GM06990 (cell line): ENCODE results near the gene TLE1.

Source experiments
- DNase-seq: peaks from one replicate; pipeline ENCODE4 v3.0.0-alpha.2; 2011; ENCODE audit not compliant: insufficient read length; ENCODE audit errors: extremely low read depth
- H3K27me3 ChIP-seq: replicated peaks from 2 replicates; pipeline ENCODE4 v1.6.0; 2011; ENCODE audit warnings: low read length; ENCODE audit not compliant: control insufficient read depth, insufficient read depth
- H3K36me3 ChIP-seq: 2 replicates; pipeline ENCODE4 v1.5.1; 2011; ENCODE audit warnings: low read length; ENCODE audit not compliant: control insufficient read depth, insufficient read depth
- H3K4me3 ChIP-seq: replicated peaks from 2 replicates; pipeline ENCODE4 v1.5.1; 2011; ENCODE audit warnings: low read depth, mild to moderate bottlenecking, control low read depth, low read length
- CTCF ChIP-seq: IDR thresholded peaks from 2 replicates; pipeline ENCODE4 v1.5.1; 2011; ENCODE audit warnings: low read length, control low read depth, mild to moderate bottlenecking, inconsistent platforms; ENCODE audit not compliant: insufficient read depth, poor library complexity, severe bottlenecking

TLE1 gene

GRCh38 chr9:81575956-81576355, 113.4 kb downstream of the TLE1 start:
- no peak for TF ChIP-seq CTCF
- Histone ChIP-seq H3K27me3 (no peaks in the 10 kb centered on the region), H3K4me3 (no peak overlapping the region), H3K36me3 (no peaks in the 10 kb centered on the region)
- DNase-seq, result no peak

GRCh38 chr9:81574405-81574804, 114.9 kb downstream of the TLE1 start:
- H3K4me3 ChIP-seq, result no peak overlapping the region
- no peak for TF ChIP-seq CTCF
- no peaks in the 10 kb centered on the region for H3K36me3 ChIP-seq

GRCh38 chr9:81573415-81574321, 115.7 kb downstream of the TLE1 start:
- no peak for DNase-seq
- H3K4me3 ChIP-seq, result no peak overlapping the region
- H3K36me3 ChIP-seq, result no peaks in the 10 kb centered on the region
- H3K27me3 ChIP-seq, result no peaks in the 10 kb centered on the region
- TF ChIP-seq CTCF, result no peak

More at GRCh38 chr9:81574405-81574804, 114.9 kb downstream of the TLE1 start:
- no peak for DNase-seq
- no peaks in the 10 kb centered on the region for H3K27me3 ChIP-seq

GRCh38 chr9:81570083-81570482, 119.3 kb downstream of the TLE1 start:
- Histone ChIP-seq H3K27me3 (no peaks in the 10 kb centered on the region), H3K4me3 (no peak overlapping the region), H3K36me3 (no peaks in the 10 kb centered on the region)
- DNase-seq, result no peak
- TF ChIP-seq CTCF, result no peak

- no peak for TF ChIP-seq CTCF
- no peak for DNase-seq
- no peaks in the 10 kb centered on the region for H3K27me3 ChIP-seq
- H3K36me3 ChIP-seq, result no peaks in the 10 kb centered on the region
- H3K4me3 ChIP-seq, result no peak overlapping the region
These were observed 123.2 kb downstream of the TLE1 start for GRCh38 chr9:81566074-81566698.
